Measurements from ENCODE around the gene MARS1. TPM values are rescaled to one million over a fixed set of nuclear protein-coding genes. Genes with fewer than 3 reads are reported as not detected.

Gene MARS1
- total and polyA plus RNA-seq, 2 donors (not counting 1 experiment from before 2014, with no cell fraction given), result 89.9 to 352 TPM

DNA sequence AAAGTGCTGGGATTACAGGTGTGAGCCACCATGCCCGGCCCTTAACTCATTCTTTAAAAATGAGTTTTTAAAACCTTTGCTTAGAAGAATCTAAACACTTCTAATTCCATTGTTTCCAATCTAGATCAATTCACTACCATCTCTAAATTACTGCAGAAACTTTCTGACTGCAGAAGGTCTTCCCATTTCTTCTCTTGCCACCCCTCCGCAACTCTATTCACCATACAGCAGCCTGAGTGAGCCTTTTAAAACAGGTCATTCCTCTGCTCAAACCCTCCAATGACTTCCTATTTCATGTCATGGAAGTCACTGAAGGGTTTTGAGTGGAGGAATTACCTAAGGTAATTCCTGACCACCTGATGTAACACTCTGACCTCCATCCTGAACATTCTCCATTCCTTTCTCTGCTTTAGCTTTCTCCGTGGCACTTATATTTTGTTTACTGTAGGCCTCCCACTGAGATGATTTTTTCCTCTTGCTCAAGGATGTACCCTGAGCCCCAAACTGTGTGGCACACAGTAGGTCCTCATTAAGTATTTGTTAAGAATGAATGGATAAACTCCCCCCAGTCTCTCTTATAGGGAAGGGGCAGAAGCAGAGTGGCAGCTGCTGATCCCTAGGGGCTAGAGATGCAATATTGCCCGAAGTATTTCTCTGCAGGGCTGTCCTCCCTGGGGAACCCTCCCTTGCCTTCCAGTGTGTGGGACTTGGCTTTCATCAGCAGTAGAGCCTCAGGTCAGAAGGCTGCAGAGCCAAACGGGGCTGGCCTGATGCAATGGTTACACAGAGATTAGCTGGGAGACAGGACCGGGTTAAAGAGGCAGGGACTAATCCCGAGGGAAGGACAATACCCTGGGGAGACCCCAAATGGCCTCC, 31.3 kb downstream of the MARS1 start:
- DNase-seq (ENCODE audit: low read depth in 2 of 2), result peak; percentile 16 to 55
- H3K4me1 ChIP-seq (ENCODE audit: control insufficient read depth, extremely low read depth, insufficient read depth, low read length), result peaks cover 31% of the 10 kb centered on the region
- peak overlapping the region; percentile 99 for H3K4me2 ChIP-seq (ENCODE audit: extremely low read depth, insufficient read depth, low read length)
- H2AFZ ChIP-seq (ENCODE audit: low read length), result no peak overlapping the region
- no peaks in the 10 kb centered on the region for H3K9me3 ChIP-seq (ENCODE audit: control insufficient read depth, insufficient read depth, low read depth, low read length)
- peaks cover 25% of the 10 kb centered on the region for H3K36me3 ChIP-seq (ENCODE audit: control insufficient read depth, insufficient read depth, low read length)
- H4K20me1 ChIP-seq (ENCODE audit: control insufficient read depth, extremely low read depth, insufficient read depth, low read length), result peaks cover 3% of the 10 kb centered on the region
- TF ChIP-seq EZH2 (IDR thresholded peaks at IDR 0.05; ENCODE audit: low read length, missing control alignments), result no peak
- TF ChIP-seq CTCF (conservative IDR thresholded peaks at IDR 0.05 in 1 of 2, IDR thresholded peaks at IDR 0.05 in 1 of 2; ENCODE audit: low read depth in 1 of 2, low read length in 2 of 2), result no peak
- peak overlapping the region; percentile 97 for H3K27ac ChIP-seq (ENCODE audit: insufficient read depth, low read length)
- H3K9ac ChIP-seq (ENCODE audit: insufficient read depth, low read length), result peak overlapping the region; percentile 94
- no peaks in the 10 kb centered on the region for H3K27me3 ChIP-seq (ENCODE audit: control insufficient read depth, insufficient read depth, low read length)
- peaks cover 48% of the 10 kb centered on the region for H3K79me2 ChIP-seq (ENCODE audit: control insufficient read depth, insufficient read depth, low read length)
- H3K4me3 ChIP-seq (replicated peaks in 1 of 4; ENCODE audit: control extremely low read depth in 1 of 4, insufficient read depth in 1 of 4, low read depth in 3 of 4, low read length in 4 of 4), result peak overlapping the region; percentile 73 to 99 (median 84)

- H3K9me3 ChIP-seq (ENCODE audit: control insufficient read depth, insufficient read depth, low read depth, low read length), result no peaks in the 10 kb centered on the region
- H3K4me1 ChIP-seq (ENCODE audit: control insufficient read depth, extremely low read depth, insufficient read depth, low read length), result peaks cover 34% of the 10 kb centered on the region
- H3K79me2 ChIP-seq (ENCODE audit: control insufficient read depth, insufficient read depth, low read length), result peaks cover 54% of the 10 kb centered on the region
- TF ChIP-seq CTCF (conservative IDR thresholded peaks at IDR 0.05 in 1 of 2, IDR thresholded peaks at IDR 0.05 in 1 of 2; ENCODE audit: low read depth in 1 of 2, low read length in 2 of 2) (no peak), EZH2 (IDR thresholded peaks at IDR 0.05; ENCODE audit: low read length, missing control alignments) (no peak)
- H3K4me3 ChIP-seq (replicated peaks in 1 of 4; ENCODE audit: control extremely low read depth in 1 of 4, insufficient read depth in 1 of 4, low read depth in 3 of 4, low read length in 4 of 4), result peak overlapping the region; percentile 73 to 99 (median 84)
- peak overlapping the region; percentile 94 for H3K9ac ChIP-seq (ENCODE audit: insufficient read depth, low read length)
- H3K27me3 ChIP-seq (ENCODE audit: control insufficient read depth, insufficient read depth, low read length), result no peaks in the 10 kb centered on the region
- no peak for DNase-seq (ENCODE audit: low read depth in 2 of 2)
- H4K20me1 ChIP-seq (ENCODE audit: control insufficient read depth, extremely low read depth, insufficient read depth, low read length), result peaks cover 3% of the 10 kb centered on the region
- H3K4me2 ChIP-seq (ENCODE audit: extremely low read depth, insufficient read depth, low read length), result peak overlapping the region; percentile 99
- H3K27ac ChIP-seq (ENCODE audit: insufficient read depth, low read length), result peak overlapping the region; percentile 97
- H3K36me3 ChIP-seq (ENCODE audit: control insufficient read depth, insufficient read depth, low read length), result peaks cover 24% of the 10 kb centered on the region
- no peak overlapping the region for H2AFZ ChIP-seq (ENCODE audit: low read length)
Observed at GRCh38 chr12:57519796-57520052, 31.9 kb downstream of the MARS1 start.

GRCh38 chr12:57520053-57520818, 32.4 kb downstream of the MARS1 start, which contains the start of gene DDIT3:
Gene DDIT3 (minus strand): TSS chr12:57520514. CDS start chr12:57517406, 3,108 bp downstream.
- H3K27me3 ChIP-seq (ENCODE audit: control insufficient read depth, insufficient read depth, low read length), result no peaks in the 10 kb centered on the region
- TF ChIP-seq CTCF (conservative IDR thresholded peaks at IDR 0.05 in 1 of 2, IDR thresholded peaks at IDR 0.05 in 1 of 2; ENCODE audit: low read depth in 1 of 2, low read length in 2 of 2) (no peak), EZH2 (IDR thresholded peaks at IDR 0.05; ENCODE audit: low read length, missing control alignments) (no peak)
- H3K27ac ChIP-seq (ENCODE audit: insufficient read depth, low read length), result peak within 1 kb of the TSS; percentile 98
- H3K4me1 ChIP-seq (ENCODE audit: control insufficient read depth, extremely low read depth, insufficient read depth, low read length), result peaks cover 34% of the 10 kb centered on the region
- H3K4me3 ChIP-seq (replicated peaks in 1 of 4; ENCODE audit: control extremely low read depth in 1 of 4, insufficient read depth in 1 of 4, low read depth in 3 of 4, low read length in 4 of 4), result peak within 1 kb of the TSS; percentile 73 to 99 (median 84)
- H2AFZ ChIP-seq (ENCODE audit: low read length), result no peak within 1 kb of the TSS
- DNase-seq (ENCODE audit: low read depth in 2 of 2), result peak; percentile 95 to 99
- H3K4me2 ChIP-seq (ENCODE audit: extremely low read depth, insufficient read depth, low read length), result peak within 1 kb of the TSS; percentile 99
- H3K9me3 ChIP-seq (ENCODE audit: control insufficient read depth, insufficient read depth, low read depth, low read length), result no peaks in the 10 kb centered on the region
- H4K20me1 ChIP-seq (ENCODE audit: control insufficient read depth, extremely low read depth, insufficient read depth, low read length), result peaks cover 3% of the 10 kb centered on the region
- H3K36me3 ChIP-seq (ENCODE audit: control insufficient read depth, insufficient read depth, low read length), result peaks cover 19% of the 10 kb centered on the region
- H3K79me2 ChIP-seq (ENCODE audit: control insufficient read depth, insufficient read depth, low read length), result peaks cover 57% of the 10 kb centered on the region
- peak within 1 kb of the TSS; percentile 94 for H3K9ac ChIP-seq (ENCODE audit: insufficient read depth, low read length)
